ENCODE data around the gene ITIH4.
"Not testable (repeated sequence)": the region's sequence is repeated elsewhere in the genome, so short reads cannot be mapped to it uniquely, and the experiment has no call there.

Gene ITIH4

DNA sequence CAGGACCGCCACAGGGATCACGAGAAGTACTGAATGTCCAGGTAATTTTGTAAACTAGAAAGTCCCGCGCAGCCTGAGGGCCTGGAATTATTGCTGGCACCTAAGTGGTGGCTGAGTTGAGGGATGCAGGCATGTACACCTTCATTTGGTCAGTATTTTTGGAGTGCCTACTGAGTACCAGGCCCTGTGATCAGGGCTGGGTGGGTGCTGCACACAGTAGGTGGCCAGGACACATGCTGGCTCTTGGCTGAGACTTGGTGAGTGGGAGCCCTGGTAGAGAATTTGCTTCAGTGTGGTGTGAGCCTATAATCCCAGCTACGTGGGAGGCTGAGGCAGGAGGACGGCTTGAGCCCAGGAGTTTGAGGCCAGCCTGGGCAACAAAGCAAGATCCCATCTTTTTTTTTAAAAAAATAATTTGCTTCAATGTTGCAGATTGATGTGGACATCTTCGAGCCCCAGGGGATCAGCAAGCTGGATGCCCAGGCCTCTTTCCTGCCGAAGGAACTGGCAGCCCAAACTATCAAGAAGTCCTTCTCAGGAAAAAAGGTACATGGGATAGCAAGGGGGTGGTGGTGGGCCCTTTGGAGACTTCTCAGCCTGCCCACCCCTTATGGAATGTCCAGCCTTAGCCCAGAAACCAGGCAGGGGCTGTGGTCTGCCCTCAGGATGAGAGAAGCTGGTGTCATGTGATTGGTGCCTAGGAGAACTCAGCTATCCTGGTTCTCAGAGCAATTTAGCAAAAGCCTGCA lies 50.5 kb downstream of the ITIH4 start:
- DNase-seq: no peak

DNA sequence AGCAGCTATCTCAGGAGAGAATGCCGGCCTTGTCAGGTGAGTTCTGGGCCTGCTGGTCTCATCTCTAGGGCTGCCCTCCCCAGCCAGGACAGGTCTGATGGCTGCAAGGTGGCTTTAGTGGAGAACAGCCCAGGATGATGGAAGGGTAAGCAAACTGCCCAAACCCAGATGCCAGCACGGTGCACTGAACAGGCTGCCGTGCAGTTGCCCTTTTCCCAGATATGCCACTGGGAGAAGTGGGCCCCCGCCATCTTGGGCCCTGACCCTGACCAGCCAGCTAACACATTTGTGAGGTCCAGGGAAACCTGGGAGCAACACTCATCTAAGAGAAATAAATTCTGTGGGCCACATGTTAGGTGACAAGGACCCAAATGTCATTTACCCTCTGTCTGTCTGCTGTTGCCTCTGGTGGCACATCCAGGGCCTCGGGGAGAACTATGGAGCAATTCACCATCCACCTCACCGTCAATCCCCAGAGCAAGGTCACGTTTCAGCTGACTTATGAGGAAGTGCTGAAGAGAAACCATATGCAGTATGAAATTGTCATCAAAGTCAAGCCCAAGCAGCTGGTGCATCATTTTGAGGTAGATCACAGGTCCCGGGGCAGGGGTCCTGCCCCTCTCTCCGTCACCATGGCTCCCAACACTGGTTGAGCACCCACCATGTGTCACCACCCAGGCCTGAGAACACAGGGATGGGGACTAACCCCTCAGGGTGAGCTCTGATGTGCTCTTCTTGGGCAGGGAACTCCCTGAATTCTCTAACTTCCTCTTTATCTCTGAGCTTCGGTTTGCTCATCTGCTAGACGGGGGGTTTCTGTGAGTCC lies 51.2 kb downstream of the ITIH4 start:
- no peak for DNase-seq

DNA sequence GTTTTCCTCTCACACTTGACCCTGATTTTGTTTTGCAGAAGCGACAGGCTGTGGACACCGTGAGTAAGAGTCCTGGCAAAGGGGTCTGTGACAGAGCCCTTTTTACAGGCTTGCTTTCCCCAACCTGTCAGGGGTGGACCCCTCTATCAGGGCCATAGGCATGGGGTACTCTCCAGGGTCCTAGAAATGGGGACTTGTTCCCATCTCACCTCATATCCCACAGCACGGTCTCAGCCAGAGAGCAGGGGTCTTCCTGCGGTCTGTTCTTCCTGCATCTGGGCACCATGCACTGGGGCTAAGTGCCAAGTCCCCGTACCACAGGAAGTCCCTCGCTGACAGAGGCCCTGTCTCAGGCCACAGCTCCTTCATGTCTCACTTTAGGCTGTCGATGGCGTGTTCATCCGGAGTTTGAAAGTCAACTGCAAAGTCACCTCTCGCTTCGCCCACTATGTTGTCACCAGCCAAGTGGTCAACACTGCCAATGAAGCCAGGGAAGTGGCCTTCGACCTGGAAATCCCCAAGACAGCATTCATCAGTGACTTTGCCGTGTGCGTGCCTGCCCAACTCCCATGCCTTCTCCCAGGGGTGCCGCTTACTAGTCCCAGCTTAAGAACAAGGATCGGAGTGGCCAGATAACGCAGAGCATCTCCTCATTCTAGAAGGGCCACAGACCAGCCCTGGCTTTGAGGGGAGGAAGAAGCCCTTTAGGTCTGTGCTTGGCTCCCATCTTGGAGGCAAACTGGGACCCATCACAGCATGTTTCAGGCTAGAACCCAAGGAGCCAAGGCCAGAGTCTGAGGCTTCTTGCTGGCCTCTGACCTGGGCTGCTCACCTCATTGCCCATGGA lies 52.3 kb downstream of the ITIH4 start:
- no peak for DNase-seq

DNA sequence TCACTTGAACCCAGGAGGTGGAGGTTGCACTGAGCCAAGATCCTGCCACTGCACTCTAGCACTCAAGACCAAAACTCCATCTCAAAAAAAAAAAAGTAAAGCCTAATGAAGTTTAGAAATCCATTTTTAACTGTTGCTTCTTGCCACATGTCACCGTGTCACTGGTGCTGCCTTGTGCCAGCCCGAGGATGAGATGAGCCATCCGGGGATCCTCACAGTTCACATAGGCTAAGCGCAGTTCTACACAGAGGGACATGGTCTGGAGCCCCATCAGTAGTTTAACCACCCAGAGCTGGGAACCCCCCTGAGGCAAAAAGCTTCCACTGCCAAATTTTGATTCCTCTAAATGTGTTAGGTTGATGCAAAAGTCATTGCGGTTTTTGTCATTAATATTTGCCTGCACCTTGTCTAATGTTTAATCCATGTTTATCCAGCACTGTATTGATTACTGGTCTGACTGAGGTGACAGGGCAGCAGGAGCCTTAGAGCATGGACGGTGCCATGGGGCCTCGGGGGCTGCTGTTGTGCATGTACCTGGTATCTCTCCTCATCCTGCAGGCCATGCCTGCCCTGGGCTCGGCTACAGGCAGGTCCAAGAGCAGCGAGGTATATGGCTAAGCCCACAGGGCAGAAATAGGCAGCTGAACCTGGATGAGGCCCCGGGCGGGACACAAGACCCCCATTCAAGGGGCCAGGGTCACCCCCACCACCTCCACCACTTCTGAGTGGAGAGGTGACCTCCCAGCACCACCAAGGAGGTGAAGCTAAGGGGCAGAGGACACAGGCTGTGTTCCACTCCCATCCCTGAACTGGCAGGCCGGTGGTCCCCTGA lies 53.1 kb downstream of the ITIH4 start, which contains the start of gene ITIH1:
ITIH1 (plus strand) TSS at position 473 of the 832 bp plus-strand sequence; CDS start at position 490, 17 bp downstream.
- DNase-seq: no peak

DNA sequence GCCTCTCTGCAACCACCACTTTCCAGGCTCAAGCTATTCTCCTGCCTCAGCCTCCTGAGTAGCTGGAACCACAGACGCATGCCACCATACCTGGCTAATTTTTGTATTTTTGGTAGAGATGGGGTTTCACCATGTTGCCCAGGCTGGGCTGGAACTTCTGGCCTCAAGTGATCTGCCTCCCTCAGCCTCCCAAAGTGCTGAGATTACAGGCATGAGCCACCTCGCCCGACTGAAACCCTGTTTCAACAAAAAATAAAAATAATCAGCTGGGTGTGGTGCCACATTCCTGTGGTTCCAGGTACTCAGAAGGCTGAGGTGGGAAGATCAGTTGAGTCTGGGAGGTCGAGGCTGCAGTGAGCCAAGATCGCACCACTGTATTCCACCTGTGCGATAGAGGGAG lies 54.0 kb downstream of the ITIH4 start:
- DNase-seq: not testable (repeated sequence)

DNA sequence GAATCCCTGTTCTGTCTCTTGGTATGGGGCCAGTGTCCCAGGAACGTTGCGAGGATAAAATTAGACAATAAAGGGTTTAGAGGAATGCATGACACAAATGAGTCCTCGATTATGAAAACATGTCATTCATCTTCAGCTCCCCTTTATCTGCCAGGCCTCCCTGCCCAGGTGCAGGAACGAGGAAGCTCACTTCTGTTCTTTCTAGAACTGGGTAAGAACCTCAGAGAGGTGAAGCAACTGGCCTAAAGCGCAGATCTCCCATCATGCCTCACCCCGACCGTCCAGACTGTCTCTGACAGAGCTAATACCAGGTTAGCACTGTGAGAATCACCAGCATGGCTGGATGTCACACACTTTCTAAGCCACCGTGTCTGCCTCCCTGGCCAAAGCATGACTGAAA lies 54.6 kb downstream of the ITIH4 start:
- no peak for DNase-seq

DNA sequence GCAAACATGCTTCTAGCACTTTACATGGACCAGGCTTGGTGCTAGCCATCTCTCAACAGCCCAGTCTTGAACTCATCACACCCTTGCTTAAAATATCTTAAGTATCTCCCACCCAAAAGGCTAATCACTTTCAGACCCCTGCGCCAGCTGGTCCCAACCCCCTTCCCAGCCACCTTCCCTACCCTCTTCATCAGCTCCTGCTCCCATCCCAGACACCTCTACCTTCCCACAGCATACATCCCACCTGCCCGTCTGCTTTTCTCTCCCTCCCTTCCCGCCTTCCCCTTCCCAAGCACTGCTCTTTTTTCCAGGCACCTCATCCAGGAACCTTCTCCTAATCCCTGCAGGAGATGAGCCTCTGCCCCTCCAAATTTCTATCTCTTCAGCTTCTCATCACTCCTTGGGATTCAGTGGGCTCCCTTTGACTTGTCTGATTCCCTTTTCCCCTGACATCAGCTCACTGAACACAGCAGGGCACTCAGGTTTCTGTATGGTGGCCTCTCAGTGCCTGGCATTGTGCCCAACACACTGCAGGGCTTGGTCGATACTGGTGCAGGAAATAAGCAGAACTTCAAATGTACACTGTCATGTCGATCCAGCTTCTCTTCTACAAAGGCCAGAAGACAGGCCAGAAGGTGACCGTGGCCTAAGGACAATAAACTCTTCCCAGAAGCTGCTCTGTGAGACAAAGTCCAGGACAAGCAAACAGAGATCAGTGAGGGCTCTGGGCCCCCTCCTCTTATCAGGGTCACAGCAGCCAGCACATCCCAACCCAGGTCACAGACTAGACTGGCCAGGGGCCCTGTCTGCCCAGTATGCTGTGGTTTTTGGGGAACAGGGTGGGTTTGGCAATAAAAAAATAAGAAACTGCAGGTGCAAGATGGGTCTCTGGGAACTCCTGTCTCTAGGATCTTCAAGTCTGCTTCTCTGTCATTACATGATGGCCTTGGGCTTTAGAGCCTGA lies 55.3 kb downstream of the ITIH4 start:
- DNase-seq: no peak

DNA sequence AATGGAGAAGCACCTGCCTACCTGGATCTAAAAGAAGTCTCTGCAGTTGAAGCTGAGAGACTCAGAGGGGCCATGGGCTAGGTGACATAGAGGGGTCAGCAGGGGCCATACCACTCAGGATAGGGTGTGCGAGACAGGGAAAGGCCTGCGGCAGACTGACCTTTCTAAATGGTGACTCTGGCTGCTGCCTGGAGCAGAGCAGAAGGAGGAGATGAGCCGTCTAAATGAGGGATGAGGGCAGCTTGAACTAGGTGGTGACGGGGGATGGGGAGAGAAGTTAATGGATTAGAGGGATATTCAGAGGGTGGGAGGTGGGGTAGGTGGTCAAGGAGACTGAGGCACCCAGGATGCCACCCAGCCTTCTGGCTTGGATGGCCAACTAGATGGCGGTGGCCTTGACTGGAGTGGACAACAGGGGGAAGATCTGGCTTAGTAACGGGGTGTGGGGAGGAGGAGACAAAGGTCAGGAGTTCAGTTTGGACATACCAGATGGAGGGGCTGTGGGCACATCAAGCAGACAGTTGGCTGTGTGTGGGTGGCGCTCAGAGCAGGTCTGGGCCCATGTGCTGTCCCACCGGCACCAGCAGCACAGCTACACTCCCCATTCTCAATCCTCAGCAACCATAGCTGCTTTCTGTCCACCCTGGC lies 56.3 kb downstream of the ITIH4 start:
- no peak for DNase-seq

DNA sequence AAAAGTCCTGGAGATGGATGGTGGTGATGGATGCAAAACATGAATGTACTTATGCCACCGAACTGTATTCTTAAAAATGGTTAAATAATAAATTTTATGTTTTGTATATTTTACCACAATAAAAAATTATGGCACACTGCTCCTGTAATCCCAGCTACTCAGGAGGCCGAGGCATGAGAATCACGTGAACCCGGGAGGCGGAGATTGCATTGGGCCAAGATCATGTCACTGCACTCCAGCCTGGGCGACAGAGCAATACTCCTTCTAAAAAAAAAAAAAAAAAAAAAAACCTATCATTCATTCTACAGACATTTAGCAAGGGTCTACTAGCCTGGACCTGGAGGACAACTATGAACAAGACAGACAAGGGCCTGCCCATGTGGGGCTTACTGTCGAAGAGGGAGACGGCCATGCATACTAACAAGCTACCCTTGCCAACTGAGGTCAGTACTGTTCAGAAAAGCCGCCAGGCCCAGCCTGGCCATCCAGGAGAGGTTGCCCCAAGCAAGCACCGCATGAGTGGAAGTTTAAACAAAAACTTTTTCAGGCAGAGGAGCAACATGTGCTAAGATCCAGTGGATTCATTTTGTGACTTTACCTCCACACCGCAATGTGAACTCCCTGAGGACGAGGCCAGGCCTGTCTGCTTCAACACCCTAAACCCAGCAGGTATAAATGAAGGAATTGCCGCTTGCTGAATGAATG lies 57.0 kb downstream of the ITIH4 start:
- DNase-seq: no peak

DNA sequence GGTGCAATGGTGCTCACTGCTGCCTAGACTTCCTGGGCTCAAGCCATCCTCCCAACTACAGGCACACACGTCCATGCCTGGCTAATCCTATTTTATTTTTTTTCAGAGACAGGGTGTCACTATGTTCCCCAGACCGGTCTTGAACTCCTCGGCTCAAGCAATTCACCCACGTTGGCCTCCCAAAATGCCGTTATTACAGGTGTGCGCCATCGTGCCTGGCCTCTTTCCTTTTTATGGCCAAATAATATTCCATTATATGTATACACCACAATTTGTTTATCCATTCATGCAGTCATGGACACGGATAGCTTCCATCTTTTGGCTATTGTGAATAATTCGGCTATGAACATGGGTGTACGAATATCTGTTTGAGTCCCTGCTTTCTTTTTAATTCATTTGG lies 58.8 kb downstream of the ITIH4 start:
- no peak for DNase-seq

DNA sequence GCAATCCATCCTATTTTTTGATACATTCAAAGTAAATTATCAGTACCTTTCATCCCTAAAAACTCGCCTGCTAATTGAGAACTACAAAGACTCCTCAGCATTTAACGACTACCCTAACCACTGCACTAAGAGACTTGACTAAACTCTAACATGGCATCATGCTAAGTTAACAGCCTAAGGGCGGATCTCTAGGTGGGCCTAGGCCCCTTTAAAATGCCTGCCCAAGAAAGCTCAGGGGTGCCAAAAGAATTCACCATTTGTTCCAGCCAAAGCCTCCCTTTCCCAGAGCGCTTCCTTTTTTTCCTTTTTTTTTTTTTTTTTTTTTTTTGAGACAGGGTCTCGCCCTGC lies 59.2 kb downstream of the ITIH4 start:
- DNase-seq: no peak

DNA sequence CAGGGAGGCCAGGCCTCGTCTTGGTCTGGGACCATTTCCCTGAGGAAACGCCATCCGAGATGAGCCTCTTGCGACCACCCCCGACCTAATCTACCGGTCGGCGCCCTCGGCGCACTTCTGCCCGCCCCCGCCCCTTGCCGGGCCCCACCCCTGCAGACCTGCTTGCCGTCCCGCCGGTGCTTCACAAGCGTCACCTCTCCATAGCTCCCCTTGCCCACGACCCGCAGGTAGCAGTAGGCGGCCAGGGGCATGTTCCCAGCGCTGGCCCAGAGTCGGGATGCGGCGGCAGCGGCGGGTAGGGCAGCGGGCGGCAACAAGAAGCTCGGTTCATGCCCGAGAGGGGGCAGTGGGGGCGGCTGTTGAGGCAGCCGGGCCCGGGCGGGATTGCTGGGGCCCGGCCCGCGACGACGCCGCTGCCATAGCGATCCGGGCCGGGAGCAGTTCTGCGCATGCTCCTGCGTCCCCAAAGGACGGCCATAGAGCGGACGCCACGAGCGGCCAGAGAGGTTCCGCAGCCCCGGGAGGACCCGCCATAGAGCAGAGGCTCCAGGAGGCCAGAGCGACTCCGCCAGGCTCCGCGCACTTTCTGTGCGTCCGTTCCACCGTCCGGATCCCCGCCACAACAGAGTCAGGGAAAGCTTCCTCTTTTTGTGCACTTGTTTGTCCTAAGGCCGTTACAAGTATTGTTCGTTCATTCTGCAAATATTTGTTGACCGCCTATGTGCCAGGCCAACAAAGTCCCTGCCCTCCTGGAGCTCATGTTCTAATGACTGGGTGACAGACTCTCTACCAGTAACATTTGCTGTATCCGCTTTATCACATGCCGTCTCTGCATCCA lies 59.8 kb downstream of the ITIH4 start, which contains the start of gene NEK4:
NEK4 (minus strand) TSS at position 445 of the 838 bp plus-strand sequence; CDS start at position 251, 194 bp downstream.
- peak; percentile 20 to 77 for DNase-seq

DNA sequence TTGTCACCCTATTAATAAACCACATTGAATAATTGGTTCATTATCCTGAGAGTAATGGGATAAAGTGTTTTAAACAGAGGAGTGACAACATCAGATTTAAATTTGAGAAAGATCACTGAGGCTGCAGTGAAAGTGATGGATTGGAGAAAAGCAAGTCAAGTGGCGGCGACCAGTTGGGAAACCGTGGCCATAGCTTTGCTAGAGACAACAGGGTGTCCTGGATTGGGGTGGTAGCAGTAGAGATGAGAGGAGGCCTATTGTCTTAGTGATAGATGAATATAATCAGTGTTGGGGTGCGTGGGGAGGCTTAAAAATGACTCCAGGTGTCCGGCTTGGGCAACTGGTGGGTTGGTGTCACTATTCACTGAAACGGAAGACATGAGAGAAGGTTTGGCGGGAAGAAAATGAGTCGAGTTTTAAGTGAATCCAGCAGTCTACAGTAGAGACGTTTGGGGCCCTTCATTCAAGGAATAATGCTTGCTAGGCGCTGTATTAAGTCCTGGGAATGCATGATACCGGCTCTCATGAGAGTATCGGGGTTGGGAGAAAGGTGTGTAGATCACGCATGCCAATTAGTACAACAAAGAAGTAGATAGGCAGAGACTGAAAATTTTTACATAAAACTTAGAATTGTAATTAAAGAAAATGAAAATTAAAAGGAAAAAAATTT lies 60.6 kb downstream of the ITIH4 start:
- DNase-seq: no peak

DNA sequence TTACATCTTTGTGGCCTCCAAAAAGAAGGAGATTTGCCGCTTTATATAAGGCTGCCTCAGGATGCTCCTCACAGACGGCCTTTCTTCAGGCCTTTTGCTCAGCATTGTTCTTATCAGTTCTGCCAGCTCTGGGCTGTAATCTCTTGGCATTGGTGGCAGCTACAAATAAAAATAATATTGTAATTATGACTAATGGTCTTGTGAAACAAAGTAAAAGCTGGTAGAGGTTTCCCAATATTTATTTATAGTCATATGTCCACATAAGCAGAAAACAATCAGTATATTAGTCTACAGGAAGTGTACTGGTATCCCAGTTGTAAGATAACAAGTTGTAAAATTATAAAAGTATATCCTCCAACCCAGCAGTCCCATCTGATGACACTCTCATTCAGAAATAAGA lies 67.0 kb downstream of the ITIH4 start:
- no peak for DNase-seq

Data from cerebellar nuclear complex (tissue), 1 donor.